Mucosa of descending colon (tissue), 3 donors: Measurements from ENCODE around the gene TFF3. TPM values are rescaled to one million over a fixed set of nuclear protein-coding genes. Genes with fewer than 3 reads are reported as not detected.
A peak's percentile ranks its signal among the peaks of the same experiment; 100 is the strongest.

Source experiments
- ATAC-seq: fragments of 200-7000 bp; cut with Tn5 transposase; one replicate; pipeline ENCODE4 v1.9.1; 2020; ENCODE audit warnings: mild to moderate bottlenecking, moderate library complexity
- DNase-seq, 3 donors: peaks; one replicate each; pipeline ENCODE4 v3.0.0-alpha.2; 2020
- H3K36me3 ChIP-seq: fragments of 200-600 bp; one replicate; pipeline ENCODE4 v1.8.0; 2021; ENCODE audit warnings: low read depth, mild to moderate bottlenecking
- H3K4me1 ChIP-seq: fragments of 200-600 bp; one replicate; pipeline ENCODE4 v1.8.0; 2021; ENCODE audit warnings: low read depth, mild to moderate bottlenecking
- H3K4me3 ChIP-seq: fragments of 200-600 bp; one replicate; pipeline ENCODE4 v1.8.0; 2021; ENCODE audit warnings: mild to moderate bottlenecking
- H3K9me3 ChIP-seq: fragments of 200-600 bp; one replicate; pipeline ENCODE4 v1.8.0; 2021; ENCODE audit warnings: mild to moderate bottlenecking
- intact Hi-C, 2 donors: fragments of 100-400 bp; cut with DNase I in 1 of 2; cut with micrococcal nuclease in 1 of 2; formaldehyde crosslinking; loops; one replicate each; pipeline versions ENCODE4 v1.11.0 to v1.11.1; 2022; cut with DNase I, micrococcal nuclease
- total RNA-seq, 3 donors: library from RNA; stranded (reverse); fragmentation: NEBNext Ultra II Directional in 2 of 3; extraction: Animal tissue kit (Norgen Biotek cat#: 25700) in 2 of 3; gene quantifications; one replicate each; pipeline versions ENCODE4 v1.2.1 to v1.2.4, GENCODE V29; 2021 to 2023
- TF ChIP-seq, protein P1 (sequence below): fragments of 200-600 bp; IDR thresholded peaks from one replicate; pipeline ENCODE4 v1.8.0; 2022; ENCODE audit warnings: antibody characterized with exemption, mild to moderate bottlenecking
- donor health status: DM: no; HTN: no; CAD: no; lungs with moderate emphysema.
- donor health status: DM: no; HTN: no; CAD: no.
- donor health status: DM: no; HTN: yes; CAD: no.

Gene TFF3
- total RNA-seq, 3 donors from 2014 or later: 614 to 2,641 (median 2,419) TPM

DNA sequence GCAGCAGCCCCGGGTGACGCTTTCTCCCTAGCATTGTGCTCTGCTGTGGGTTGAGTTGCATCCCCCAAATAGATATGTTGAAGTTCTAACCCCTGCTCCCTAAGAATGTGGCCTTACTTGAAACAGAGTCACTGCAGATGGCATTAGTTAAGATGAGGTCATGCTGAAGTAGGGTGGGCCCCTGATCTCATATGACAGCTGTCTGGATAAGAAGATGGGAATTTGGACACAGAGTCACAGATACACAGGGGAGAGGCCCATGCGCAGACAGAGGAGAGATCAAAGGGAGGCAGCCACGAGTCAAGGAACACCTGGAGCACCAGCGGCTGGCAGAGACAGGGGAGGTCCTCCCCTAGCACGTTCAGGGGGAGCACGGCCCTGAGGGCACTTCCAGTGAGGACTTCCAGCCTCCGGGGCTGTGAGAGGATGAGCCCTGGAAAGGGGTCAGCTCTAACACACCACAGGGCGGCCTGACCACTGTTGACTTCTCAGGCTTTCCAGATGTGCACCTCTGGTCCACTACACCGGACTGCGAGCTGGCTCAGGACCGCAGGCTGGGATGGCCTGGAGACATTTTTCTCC, 49.9 kb downstream of the TFF3 start:
- Histone ChIP-seq H3K4me1 (no peaks in the 10 kb centered on the region), H3K4me3 (no peak overlapping the region), H3K9me3 (no peaks in the 10 kb centered on the region), H3K36me3 (no peaks in the 10 kb centered on the region)
- TF ChIP-seq, protein P1, sequence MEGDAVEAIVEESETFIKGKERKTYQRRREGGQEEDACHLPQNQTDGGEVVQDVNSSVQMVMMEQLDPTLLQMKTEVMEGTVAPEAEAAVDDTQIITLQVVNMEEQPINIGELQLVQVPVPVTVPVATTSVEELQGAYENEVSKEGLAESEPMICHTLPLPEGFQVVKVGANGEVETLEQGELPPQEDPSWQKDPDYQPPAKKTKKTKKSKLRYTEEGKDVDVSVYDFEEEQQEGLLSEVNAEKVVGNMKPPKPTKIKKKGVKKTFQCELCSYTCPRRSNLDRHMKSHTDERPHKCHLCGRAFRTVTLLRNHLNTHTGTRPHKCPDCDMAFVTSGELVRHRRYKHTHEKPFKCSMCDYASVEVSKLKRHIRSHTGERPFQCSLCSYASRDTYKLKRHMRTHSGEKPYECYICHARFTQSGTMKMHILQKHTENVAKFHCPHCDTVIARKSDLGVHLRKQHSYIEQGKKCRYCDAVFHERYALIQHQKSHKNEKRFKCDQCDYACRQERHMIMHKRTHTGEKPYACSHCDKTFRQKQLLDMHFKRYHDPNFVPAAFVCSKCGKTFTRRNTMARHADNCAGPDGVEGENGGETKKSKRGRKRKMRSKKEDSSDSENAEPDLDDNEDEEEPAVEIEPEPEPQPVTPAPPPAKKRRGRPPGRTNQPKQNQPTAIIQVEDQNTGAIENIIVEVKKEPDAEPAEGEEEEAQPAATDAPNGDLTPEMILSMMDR: no peak
- intact Hi-C loops: no loop called here
- DNase-seq (no peak), ATAC-seq (no peak)

DNA sequence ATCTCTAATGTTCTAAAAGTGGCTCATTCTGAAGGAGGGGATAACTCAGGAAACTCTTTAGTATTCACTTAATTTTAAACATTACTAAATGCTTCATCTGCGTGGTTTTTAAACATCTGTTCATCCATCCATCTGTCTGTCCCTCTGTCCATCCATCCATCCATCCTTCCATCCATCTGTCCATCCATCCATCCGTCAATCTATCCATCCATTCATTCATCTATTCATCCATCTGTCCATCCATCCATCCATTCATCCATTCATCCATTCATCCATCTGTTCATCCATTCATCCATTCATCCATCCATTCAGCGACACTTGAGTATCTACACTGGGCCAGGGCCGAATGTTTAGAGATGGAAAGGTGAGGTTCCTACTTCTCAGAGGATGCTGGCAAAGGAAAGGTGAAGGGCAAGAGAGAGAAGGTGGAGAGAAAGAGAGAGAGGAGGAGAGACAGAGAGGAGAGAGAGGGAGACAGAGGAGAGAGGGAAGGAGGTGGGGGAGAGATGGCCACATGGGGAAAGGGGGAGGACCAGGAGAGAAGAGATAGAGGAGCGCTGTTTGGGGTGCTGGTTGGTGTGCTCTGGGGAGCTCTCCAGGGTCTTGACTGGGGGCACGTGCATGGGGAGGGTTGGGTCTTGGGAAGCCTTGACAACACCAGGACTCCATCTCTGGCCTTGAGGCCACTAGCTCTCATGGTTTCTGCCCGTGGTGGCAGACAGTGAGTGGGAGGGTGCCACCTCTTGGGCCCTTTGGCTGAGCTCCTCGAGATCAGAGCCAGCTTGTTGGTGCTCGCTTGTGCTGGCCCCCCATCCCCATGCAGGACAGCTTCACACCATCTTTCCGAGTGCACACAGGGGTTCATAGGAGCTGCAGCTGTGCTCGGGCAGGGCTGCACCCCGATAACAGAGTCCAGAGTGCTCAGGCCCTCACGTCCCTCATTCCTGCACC, 50.7 kb downstream of the TFF3 start:
- intact Hi-C loops: no loop called here
- no peaks in the 10 kb centered on the region for H3K4me1 ChIP-seq
- ATAC-seq (no peak), DNase-seq (no peak)
- H3K9me3 ChIP-seq: no peaks in the 10 kb centered on the region
- no peak overlapping the region for H3K4me3 ChIP-seq
- TF ChIP-seq, protein P1: no peak
- H3K36me3 ChIP-seq: no peaks in the 10 kb centered on the region

DNA sequence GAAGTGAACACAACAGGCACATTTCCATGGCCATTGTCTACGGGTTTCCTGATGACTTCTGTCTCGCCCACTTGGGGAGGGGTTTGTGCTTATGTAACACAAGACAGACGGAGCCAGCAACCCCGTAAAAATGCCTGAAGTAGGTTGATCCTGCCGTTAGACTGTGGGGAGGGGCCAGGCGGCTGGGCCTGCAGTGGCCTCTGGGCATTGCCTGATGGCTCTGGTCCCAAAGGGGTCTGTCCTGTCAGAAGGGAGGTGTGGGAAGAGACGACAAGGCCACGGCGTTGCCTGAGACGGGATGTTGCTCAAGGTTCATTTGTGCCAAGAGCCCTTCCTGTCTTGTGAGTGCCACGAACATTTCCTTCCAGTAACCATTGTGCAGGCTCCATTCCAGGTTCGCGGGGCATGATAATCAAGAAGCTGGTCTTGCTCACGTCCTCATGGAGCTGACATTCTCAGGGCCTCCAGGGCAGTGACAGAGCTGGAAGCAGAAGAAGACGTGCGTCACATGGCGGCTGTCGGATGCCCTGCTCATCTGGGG, 51.5 kb downstream of the TFF3 start:
- intact Hi-C loops: no loop called here
- ATAC-seq: no peak
- DNase-seq: peak in 1 of 3 donors; percentile 49
- H3K9me3 ChIP-seq: no peaks in the 10 kb centered on the region
- no peak overlapping the region for H3K4me3 ChIP-seq
- peaks cover 2% of the 10 kb centered on the region for H3K4me1 ChIP-seq
- TF ChIP-seq, protein P1: no peak
- H3K36me3 ChIP-seq: no peaks in the 10 kb centered on the region

DNA sequence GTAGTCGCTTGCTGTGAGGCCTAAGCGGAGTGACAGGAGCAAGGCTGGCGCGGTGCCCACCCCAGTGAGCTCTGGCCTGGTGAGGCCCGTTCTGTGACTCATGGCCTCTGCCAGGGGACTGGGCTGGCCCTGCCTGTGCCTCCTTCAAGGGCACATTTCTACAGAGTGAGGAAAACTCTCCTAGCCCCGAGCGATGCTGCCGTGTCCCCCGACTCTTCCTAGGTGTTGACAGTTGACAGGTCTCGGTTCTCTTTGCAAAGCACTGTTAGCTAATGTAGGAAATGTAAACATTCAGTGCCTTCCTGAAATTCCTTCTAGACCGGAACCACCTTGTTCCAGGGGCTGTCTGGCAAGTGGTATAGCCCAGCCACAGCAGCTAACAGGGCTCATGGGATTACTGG, 52.4 kb downstream of the TFF3 start:
- peak in 1 of 3 donors; percentile 72 for DNase-seq
- ATAC-seq: peak; percentile 48
- Histone ChIP-seq H3K36me3 (no peaks in the 10 kb centered on the region), H3K4me3 (no peak overlapping the region), H3K9me3 (no peaks in the 10 kb centered on the region), H3K4me1 (peaks cover 2% of the 10 kb centered on the region)
- TF ChIP-seq, protein P1: no peak
- intact Hi-C loops: no loop called here

DNA sequence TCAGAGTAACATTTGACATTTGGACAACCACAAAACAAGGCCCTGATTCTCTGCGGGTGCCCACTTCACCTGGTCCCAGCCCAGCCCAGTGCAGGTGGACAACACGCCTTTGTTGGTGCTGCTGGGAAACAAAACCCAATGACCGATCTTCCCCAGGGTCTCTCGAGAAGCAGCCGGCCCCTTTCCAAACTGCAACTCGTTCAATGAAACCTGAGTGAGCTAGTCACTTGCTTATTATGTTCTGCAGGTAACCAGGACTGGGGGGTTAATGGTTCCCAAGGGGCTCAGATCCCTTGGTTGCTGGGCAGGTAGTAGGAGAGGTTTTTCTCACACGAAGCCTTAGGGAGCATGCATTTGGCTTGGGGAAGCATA, 53.4 kb downstream of the TFF3 start:
- H3K36me3 ChIP-seq: no peaks in the 10 kb centered on the region
- no peak for DNase-seq
- no peaks in the 10 kb centered on the region for H3K9me3 ChIP-seq
- TF ChIP-seq, protein P1: no peak
- no peak for ATAC-seq
- no peak overlapping the region for H3K4me3 ChIP-seq
- peaks cover 2% of the 10 kb centered on the region for H3K4me1 ChIP-seq
- intact Hi-C loops: no loop called here

Other genes with a start within 250 kb of the TFF3 start
- gene UMODL1, start 244.1 kb downstream of the TFF3 start, total RNA-seq: under 1 TPM; 0.14 to 0.90 (median 0.16) TPM
- gene ABCG1, start 96.3 kb downstream of the TFF3 start, total RNA-seq: 10 to 100 TPM; 44.4 to 67.0 (median 56.8) TPM
- gene TFF2, start 35.6 kb upstream of the TFF3 start, total RNA-seq: 1 to 10 TPM in 2 of 3 donors, not detected in 1; 1.1 to 1.7 TPM
- gene TFF1, start 51.1 kb upstream of the TFF3 start, total RNA-seq: 100 to 1,000 TPM in 1 of 3 donors, 10 to 100 TPM in 1, 1 to 10 TPM in 1; 6.0 to 206 (median 60.1) TPM
- under 1 TPM; 0.35 to 0.72 (median 0.69) TPM for gene TMPRSS3, start 80.6 kb upstream of the TFF3 start, total RNA-seq
- gene UBASH3A, start 88.5 kb upstream of the TFF3 start, total RNA-seq: 1 to 10 TPM in 2 of 3 donors, under 1 TPM in 1; 0.60 to 2.5 (median 1.8) TPM
- 1 to 10 TPM; 4.0 to 7.6 (median 4.5) TPM for gene RSPH1, start 180.8 kb upstream of the TFF3 start, total RNA-seq
- gene SLC37A1, start 198.4 kb upstream of the TFF3 start, total RNA-seq: 100 to 1,000 TPM in 1 of 3 donors, 10 to 100 TPM in 2; 52.3 to 179 (median 92.3) TPM